HepG2 (cell line): Measurements from ENCODE around the gene ANKRD42. TPM values are rescaled to one million over a fixed set of nuclear protein-coding genes. Genes with fewer than 3 reads are reported as not detected.

Experiments
- CC2D1A ChIP-seq: sonication (generic); formaldehyde crosslinking; IDR thresholded peaks from 2 replicates; pipeline ENCODE4 v1.8.1; 2023; ENCODE audit warnings: mild to moderate bottlenecking, missing genetic modification reagents
- CHD4 ChIP-seq: fragments of 200-600 bp; sonication (generic); IDR thresholded peaks from 2 replicates; pipeline ENCODE4 v1.7.0; 2017; ENCODE audit warnings: mild to moderate bottlenecking, low read length, borderline replicate concordance
- ETV6 ChIP-seq: sonication (generic); formaldehyde crosslinking; conservative IDR thresholded peaks from 2 replicates; pipeline ENCODE4 v1.4.0; 2020; ENCODE audit warnings: missing genetic modification reagents
- HIVEP1 ChIP-seq: sonication (generic); formaldehyde crosslinking; IDR thresholded peaks from 2 replicates; pipeline ENCODE4 v1.4.0; 2020; ENCODE audit warnings: mild to moderate bottlenecking, missing genetic modification reagents
- JDP2 ChIP-seq: sonication (generic); formaldehyde crosslinking; IDR thresholded peaks from 2 replicates; pipeline ENCODE4 v1.8.1; 2022; ENCODE audit warnings: missing genetic modification reagents, borderline replicate concordance
- KDM5A ChIP-seq: fragments of 200-600 bp; sonication (generic); IDR thresholded peaks from 2 replicates; pipeline ENCODE4 v1.7.0; 2018; ENCODE audit warnings: antibody characterized with exemption, mild to moderate bottlenecking, low read length, borderline replicate concordance
- SOX6 ChIP-seq, 2 experiments: fragments of 450-650 bp in 1 of 2; sonication (generic) in 1 of 2; formaldehyde crosslinking in 1 of 2; IDR thresholded peaks; 2 replicates each; pipeline versions ENCODE4 v1.4.0 to v1.6.1; 2017 to 2020; ENCODE audit warnings: antibody characterized with exemption in 1 of 2, mild to moderate bottlenecking in 1 of 2, missing genetic modification reagents in 1 of 2
- ZNF101 ChIP-seq: sonication (generic); formaldehyde crosslinking; IDR thresholded peaks from 2 replicates; pipeline ENCODE4 v1.4.0; 2020; ENCODE audit warnings: mild to moderate bottlenecking, low read depth, missing genetic modification reagents, borderline replicate concordance
- ZNF121 ChIP-seq: sonication (generic); formaldehyde crosslinking; IDR thresholded peaks from 2 replicates; pipeline ENCODE4 v1.5.0; 2020; ENCODE audit warnings: mild to moderate bottlenecking, missing genetic modification reagents
- ZNF124 ChIP-seq: sonication (generic); formaldehyde crosslinking; IDR thresholded peaks from 2 replicates; pipeline ENCODE4 v1.4.0; 2020; ENCODE audit warnings: missing genetic modification reagents
- ZNF138 ChIP-seq: sonication (generic); formaldehyde crosslinking; IDR thresholded peaks from 2 replicates; pipeline ENCODE4 v1.5.0; 2020; ENCODE audit warnings: mild to moderate bottlenecking, low read depth, missing genetic modification reagents
- ZNF180 ChIP-seq: sonication (generic); formaldehyde crosslinking; IDR thresholded peaks from 2 replicates; pipeline ENCODE4 v1.4.0; 2020; ENCODE audit warnings: low read depth, missing genetic modification reagents, borderline replicate concordance
- ZNF451 ChIP-seq: sonication (generic); formaldehyde crosslinking; IDR thresholded peaks from 2 replicates; pipeline ENCODE4 v1.5.0; 2020; ENCODE audit warnings: mild to moderate bottlenecking, missing genetic modification reagents
- ZNF703 ChIP-seq: sonication (generic); formaldehyde crosslinking; IDR thresholded peaks from 2 replicates; pipeline ENCODE4 v1.5.1; 2020; ENCODE audit warnings: missing genetic modification reagents, mild to moderate bottlenecking, moderate library complexity, borderline replicate concordance
- ZNF713 ChIP-seq: sonication (generic); formaldehyde crosslinking; IDR thresholded peaks from 2 replicates; pipeline ENCODE4 v1.4.0; 2020; ENCODE audit warnings: mild to moderate bottlenecking, missing genetic modification reagents
- ZNF724P ChIP-seq: sonication (generic); formaldehyde crosslinking; IDR thresholded peaks from 2 replicates; pipeline ENCODE4 v1.8.0; 2022; ENCODE audit warnings: missing genetic modification reagents, borderline replicate concordance
- polyA plus RNA-seq, 8 experiments: library from polyadenylated mRNA; depleted of rRNA in 3 of 8; stranded (reverse) in 7 of 8; unstranded in 1 of 8; fragments of >200 nt; fragmentation: Illumina TruSeq in 4 of 8; extraction: Trizol in 4 of 8; gene quantifications; 2 replicates each; pipeline versions ENCODE4 v1.2.1 to v1.2.3, GENCODE V29; 2011 to 2016; ENCODE audit warnings: low read depth in 4 of 8, missing spikeins in 1 of 8, mixed read lengths in 1 of 8; ENCODE audit not compliant: insufficient read depth in 1 of 8
- total RNA-seq, 5 experiments: library from RNA; depleted of rRNA; stranded (reverse); fragments of >200 nt; fragmentation: Illumina TruSeq; extraction: Trizol; gene quantifications; 2 replicates each; pipeline ENCODE4 v1.2.3, GENCODE V29; 2016; ENCODE audit warnings: low read depth in 1 of 5
- TF ChIP-seq, protein P1 (sequence below): sonication (generic); formaldehyde crosslinking; IDR thresholded peaks from 2 replicates; pipeline ENCODE4 v1.5.0; 2020; ENCODE audit warnings: missing genetic modification reagents
- TF ChIP-seq, protein P2 (sequence below): sonication (generic); formaldehyde crosslinking; IDR thresholded peaks from 2 replicates; pipeline ENCODE4 v1.9.0; 2021; ENCODE audit warnings: mild to moderate bottlenecking, missing genetic modification reagents
- TF ChIP-seq, protein P3 (sequence below): sonication (generic); formaldehyde crosslinking; IDR thresholded peaks from 2 replicates; pipeline ENCODE4 v1.8.0; 2022; ENCODE audit warnings: mild to moderate bottlenecking, missing genetic modification reagents, moderate library complexity
- TF ChIP-seq, protein P4 (sequence below): sonication (generic); formaldehyde crosslinking; IDR thresholded peaks from 2 replicates; pipeline ENCODE4 v1.8.0; 2022; ENCODE audit warnings: missing genetic modification reagents, low read depth, mild to moderate bottlenecking, borderline replicate concordance

ANKRD42 gene
- total and polyA plus RNA-seq, 2 of the 13 experiments (the other 11 are each of a cell fraction or from before 2014, with no cell fraction given) = 2.2 to 3.7 TPM

DNA sequence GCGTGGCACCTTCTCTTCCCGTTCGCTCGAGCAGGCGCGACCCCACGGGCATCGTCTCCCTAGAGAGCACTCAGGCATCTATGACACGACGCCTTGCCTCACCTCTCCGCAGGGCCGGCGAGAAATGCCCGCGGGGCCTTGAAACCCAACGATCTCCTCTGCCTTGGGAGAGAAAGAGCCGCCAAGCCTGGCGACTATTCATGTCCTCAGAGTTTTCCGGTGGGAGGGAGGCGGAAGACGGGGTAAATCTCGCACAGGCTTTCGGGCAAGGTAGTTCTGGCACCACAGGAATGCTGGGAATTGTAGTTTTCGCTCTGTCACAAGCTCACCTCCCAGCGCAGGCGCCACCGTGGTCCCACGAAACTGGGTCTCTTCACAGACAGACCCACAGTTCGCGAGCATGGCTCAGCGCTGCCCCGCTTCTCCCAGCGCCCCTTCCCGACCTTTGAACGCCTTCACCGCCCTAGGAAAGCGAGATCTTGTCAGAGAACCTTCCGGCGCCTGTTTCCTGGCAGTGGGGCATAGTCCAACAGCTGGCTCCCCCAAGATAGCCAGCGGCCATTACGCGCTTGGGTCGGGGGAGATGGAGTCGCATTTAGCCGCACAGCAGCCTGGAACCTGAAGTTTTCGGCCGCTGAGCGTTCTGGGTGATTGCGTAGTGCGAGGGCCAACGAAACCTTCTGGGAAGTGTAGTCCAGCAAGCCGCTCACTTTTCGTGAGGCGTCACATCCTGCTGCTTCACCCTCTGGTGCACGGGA lies 92.4 kb downstream of the ANKRD42 start, which contains the start of gene CCDC90B (continued):
- TF ChIP-seq ZNF703 (CRISPR knock-in tag) = peak; percentile 62; the same call in 1 of the 2 replicates
- TF ChIP-seq ZNF121 = no peak
- no peak for TF ChIP-seq ZNF101 (CRISPR knock-in tag)
- TF ChIP-seq ZNF724P = peak; percentile 17; the same call in 1 of the 2 replicates
- no peak for TF ChIP-seq ZNF138
- TF ChIP-seq ZNF124 (CRISPR knock-in tag) = 0 out of 2 replicates have a peak, but pooled peaks have one; percentile 22
- no peak for TF ChIP-seq JDP2
- no peak for TF ChIP-seq ZNF713 (CRISPR knock-in tag)
- TF ChIP-seq, protein P1, sequence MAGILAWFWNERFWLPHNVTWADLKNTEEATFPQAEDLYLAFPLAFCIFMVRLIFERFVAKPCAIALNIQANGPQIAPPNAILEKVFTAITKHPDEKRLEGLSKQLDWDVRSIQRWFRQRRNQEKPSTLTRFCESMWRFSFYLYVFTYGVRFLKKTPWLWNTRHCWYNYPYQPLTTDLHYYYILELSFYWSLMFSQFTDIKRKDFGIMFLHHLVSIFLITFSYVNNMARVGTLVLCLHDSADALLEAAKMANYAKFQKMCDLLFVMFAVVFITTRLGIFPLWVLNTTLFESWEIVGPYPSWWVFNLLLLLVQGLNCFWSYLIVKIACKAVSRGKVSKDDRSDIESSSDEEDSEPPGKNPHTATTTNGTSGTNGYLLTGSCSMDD (CRISPR knock-in tag) = no peak
- TF ChIP-seq CC2D1A (CRISPR knock-in tag) = no peak
- TF ChIP-seq, protein P2, sequence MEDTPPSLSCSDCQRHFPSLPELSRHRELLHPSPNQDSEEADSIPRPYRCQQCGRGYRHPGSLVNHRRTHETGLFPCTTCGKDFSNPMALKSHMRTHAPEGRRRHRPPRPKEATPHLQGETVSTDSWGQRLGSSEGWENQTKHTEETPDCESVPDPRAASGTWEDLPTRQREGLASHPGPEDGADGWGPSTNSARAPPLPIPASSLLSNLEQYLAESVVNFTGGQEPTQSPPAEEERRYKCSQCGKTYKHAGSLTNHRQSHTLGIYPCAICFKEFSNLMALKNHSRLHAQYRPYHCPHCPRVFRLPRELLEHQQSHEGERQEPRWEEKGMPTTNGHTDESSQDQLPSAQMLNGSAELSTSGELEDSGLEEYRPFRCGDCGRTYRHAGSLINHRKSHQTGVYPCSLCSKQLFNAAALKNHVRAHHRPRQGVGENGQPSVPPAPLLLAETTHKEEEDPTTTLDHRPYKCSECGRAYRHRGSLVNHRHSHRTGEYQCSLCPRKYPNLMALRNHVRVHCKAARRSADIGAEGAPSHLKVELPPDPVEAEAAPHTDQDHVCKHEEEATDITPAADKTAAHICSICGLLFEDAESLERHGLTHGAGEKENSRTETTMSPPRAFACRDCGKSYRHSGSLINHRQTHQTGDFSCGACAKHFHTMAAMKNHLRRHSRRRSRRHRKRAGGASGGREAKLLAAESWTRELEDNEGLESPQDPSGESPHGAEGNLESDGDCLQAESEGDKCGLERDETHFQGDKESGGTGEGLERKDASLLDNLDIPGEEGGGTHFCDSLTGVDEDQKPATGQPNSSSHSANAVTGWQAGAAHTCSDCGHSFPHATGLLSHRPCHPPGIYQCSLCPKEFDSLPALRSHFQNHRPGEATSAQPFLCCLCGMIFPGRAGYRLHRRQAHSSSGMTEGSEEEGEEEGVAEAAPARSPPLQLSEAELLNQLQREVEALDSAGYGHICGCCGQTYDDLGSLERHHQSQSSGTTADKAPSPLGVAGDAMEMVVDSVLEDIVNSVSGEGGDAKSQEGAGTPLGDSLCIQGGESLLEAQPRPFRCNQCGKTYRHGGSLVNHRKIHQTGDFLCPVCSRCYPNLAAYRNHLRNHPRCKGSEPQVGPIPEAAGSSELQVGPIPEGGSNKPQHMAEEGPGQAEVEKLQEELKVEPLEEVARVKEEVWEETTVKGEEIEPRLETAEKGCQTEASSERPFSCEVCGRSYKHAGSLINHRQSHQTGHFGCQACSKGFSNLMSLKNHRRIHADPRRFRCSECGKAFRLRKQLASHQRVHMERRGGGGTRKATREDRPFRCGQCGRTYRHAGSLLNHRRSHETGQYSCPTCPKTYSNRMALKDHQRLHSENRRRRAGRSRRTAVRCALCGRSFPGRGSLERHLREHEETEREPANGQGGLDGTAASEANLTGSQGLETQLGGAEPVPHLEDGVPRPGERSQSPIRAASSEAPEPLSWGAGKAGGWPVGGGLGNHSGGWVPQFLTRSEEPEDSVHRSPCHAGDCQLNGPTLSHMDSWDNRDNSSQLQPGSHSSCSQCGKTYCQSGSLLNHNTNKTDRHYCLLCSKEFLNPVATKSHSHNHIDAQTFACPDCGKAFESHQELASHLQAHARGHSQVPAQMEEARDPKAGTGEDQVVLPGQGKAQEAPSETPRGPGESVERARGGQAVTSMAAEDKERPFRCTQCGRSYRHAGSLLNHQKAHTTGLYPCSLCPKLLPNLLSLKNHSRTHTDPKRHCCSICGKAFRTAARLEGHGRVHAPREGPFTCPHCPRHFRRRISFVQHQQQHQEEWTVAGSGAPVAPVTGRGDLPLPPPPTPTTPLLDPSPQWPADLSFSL (CRISPR knock-in tag) = no peak
- TF ChIP-seq CHD4 = no peak
- peak; percentile 83; the same call in 1 of the 2 replicates for TF ChIP-seq KDM5A
- TF ChIP-seq ETV6 (CRISPR knock-in tag) = 0 out of 2 replicates have a peak, but pooled peaks have one; percentile 32
- TF ChIP-seq, protein P3, sequence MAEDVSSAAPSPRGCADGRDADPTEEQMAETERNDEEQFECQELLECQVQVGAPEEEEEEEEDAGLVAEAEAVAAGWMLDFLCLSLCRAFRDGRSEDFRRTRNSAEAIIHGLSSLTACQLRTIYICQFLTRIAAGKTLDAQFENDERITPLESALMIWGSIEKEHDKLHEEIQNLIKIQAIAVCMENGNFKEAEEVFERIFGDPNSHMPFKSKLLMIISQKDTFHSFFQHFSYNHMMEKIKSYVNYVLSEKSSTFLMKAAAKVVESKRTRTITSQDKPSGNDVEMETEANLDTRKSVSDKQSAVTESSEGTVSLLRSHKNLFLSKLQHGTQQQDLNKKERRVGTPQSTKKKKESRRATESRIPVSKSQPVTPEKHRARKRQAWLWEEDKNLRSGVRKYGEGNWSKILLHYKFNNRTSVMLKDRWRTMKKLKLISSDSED (CRISPR knock-in tag) = no peak
- TF ChIP-seq ZNF180 = no peak; the same call in 1 of the 2 replicates
- TF ChIP-seq ZNF451 (CRISPR knock-in tag) = peak; percentile 82
- no peak for TF ChIP-seq SOX6 (IDR thresholded peaks at IDR 0.05)
- peak; percentile 63; the same call in 1 of the 2 replicates for TF ChIP-seq SOX6 (CRISPR knock-in tag; IDR thresholded peaks at IDR 0.05)
- TF ChIP-seq, protein P4, sequence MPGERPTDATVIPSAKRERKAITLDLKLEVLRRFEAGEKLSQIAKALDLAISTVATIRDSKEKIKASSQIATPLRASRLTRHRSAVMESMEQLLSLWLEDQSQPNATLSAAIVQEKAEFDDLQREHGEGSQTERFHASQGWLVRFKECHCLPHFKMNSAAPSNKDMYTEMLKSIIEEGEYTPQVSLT = no peak
- TF ChIP-seq HIVEP1 (CRISPR knock-in tag) = no peak
